Hepatocyte (in vitro differentiated cells): Measurements from ENCODE around the gene FLYWCH1. TPM values are rescaled to one million over a fixed set of nuclear protein-coding genes. Genes with fewer than 3 reads are reported as not detected.

Source experiments
- DNase-seq: peaks from one replicate; pipeline ENCODE4 v3.0.0-alpha.2; 2016; ENCODE audit warnings: low spot score
- H2AFZ ChIP-seq: fragments of 200-600 bp; sonication (generic); 2 replicates; pipeline ENCODE4 v1.6.0; 2016; ENCODE audit warnings: antibody characterized with exemption, mild to moderate bottlenecking
- H3K27ac ChIP-seq: fragments of 200-600 bp; sonication (generic); 2 replicates; pipeline ENCODE4 v1.5.1; 2016; ENCODE audit warnings: mild to moderate bottlenecking
- H3K27me3 ChIP-seq: fragments of 200-600 bp; sonication (generic); 2 replicates; pipeline ENCODE4 v1.6.1; 2016
- H3K36me3 ChIP-seq: fragments of 200-600 bp; sonication (generic); replicated peaks from 2 replicates; pipeline ENCODE4 v1.5.1; 2016; ENCODE audit warnings: low read depth; ENCODE audit not compliant: insufficient read depth
- H3K4me1 ChIP-seq: fragments of 200-600 bp; sonication (generic); 2 replicates; pipeline ENCODE4 v1.5.1; 2016; ENCODE audit warnings: mild to moderate bottlenecking, moderate library complexity; ENCODE audit not compliant: insufficient read depth
- H3K4me2 ChIP-seq: fragments of 200-600 bp; sonication (generic); 2 replicates; pipeline ENCODE4 v1.6.0; 2016
- H3K4me3 ChIP-seq: fragments of 200-600 bp; sonication (generic); 2 replicates; pipeline ENCODE4 v1.5.1; 2016; ENCODE audit warnings: mild to moderate bottlenecking
- H3K79me2 ChIP-seq: fragments of 200-600 bp; sonication (generic); 2 replicates; pipeline ENCODE4 v1.6.0; 2017; ENCODE audit warnings: mild to moderate bottlenecking
- H3K9me2 ChIP-seq: fragments of 200-600 bp; sonication (generic); replicated peaks from 2 replicates; pipeline ENCODE4 v1.6.0; 2017; ENCODE audit warnings: mild to moderate bottlenecking; ENCODE audit not compliant: insufficient read depth
- H3K9me3 ChIP-seq: fragments of 200-600 bp; sonication (generic); 2 replicates; pipeline ENCODE4 v1.5.1; 2016; ENCODE audit warnings: low read depth, mild to moderate bottlenecking
- H4K20me1 ChIP-seq: fragments of 200-600 bp; sonication (generic); 2 replicates; pipeline ENCODE4 v1.6.0; 2016; ENCODE audit warnings: mild to moderate bottlenecking; ENCODE audit not compliant: insufficient read depth, poor library complexity, severe bottlenecking
- EZH2 ChIP-seq: fragments of 200-600 bp; sonication (generic); IDR thresholded peaks from 2 replicates; pipeline ENCODE4 v1.6.1; 2016; ENCODE audit warnings: antibody characterized with exemption, mild to moderate bottlenecking, borderline replicate concordance
- EZH2phosphoT487 ChIP-seq: fragments of 200-600 bp; sonication (generic); IDR thresholded peaks from one replicate; pipeline ENCODE4 v1.6.1; 2018; ENCODE audit warnings: antibody characterized with exemption, mild to moderate bottlenecking, low read depth, moderate library complexity; ENCODE audit not compliant: unreplicated experiment, severe bottlenecking
- WGBS: methylation state at CpG from one replicate; pipeline ENCODE4 v1.1.6; 2016; ENCODE audit warnings: low lambda C conversion rate; ENCODE audit errors: missing lambda C conversion rate; 5-methylcytosine and 5-hydroxymethylcytosine counted together
- polyA plus RNA-seq: library from polyadenylated mRNA; unstranded; fragments of >200 nt; fragmentation: Nextera tagmentation; extraction: Ambion mirVana; gene quantifications from 2 replicates; pipeline ENCODE4 v1.2.1, GENCODE V29; 2016
- total RNA-seq: library from RNA; depleted of rRNA; stranded (reverse); fragments of >200 nt; gene quantifications from 2 replicates; pipeline ENCODE4 v1.2.3, GENCODE V29; 2014
- TF ChIP-seq, protein P1 (sequence below): fragments of 200-600 bp; sonication (generic); IDR thresholded peaks from 2 replicates; pipeline ENCODE4 v1.5.1; 2016; ENCODE audit warnings: antibody characterized with exemption, mild to moderate bottlenecking; ENCODE audit not compliant: poor library complexity

FLYWCH1 gene
- total and polyA plus RNA-seq, 2 experiments from 2014 or later: 11.7 to 16.9 TPM

DNA sequence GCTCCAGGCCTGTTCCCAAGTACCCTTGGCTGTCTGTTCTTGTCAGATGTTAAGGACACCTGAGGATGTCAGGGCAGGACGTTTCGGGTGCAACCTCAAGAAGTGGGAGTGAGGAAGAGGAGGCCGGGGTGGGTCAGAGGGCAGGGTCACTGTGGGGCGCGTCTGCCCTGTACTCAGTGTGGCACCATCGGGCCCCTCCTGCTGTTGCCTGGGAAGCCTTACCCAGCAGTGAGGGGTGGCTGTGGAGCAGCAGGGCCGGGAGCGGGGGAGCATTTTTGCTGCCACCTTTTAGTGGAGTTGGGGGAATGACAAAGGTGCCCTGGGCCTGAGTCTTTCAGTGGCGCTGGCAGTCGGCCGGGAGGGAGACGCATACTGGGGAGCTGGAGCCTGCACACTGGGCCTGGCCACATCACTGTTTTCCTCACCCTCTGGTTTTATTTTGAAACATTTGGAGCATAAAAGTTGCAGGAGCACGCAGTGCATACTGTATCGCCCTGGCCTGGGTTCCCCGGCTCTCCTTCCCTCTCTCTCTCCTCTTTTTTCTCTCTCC lies 11.1 kb upstream of the FLYWCH1 start:
- DNase-seq: no peak
- Histone ChIP-seq H3K9me3 (no peaks in the 10 kb centered on the region), H3K4me1 (peaks cover 13% of the 10 kb centered on the region), H2AFZ (no peak overlapping the region), H3K27me3 (no peaks in the 10 kb centered on the region), H3K79me2 (no peaks in the 10 kb centered on the region), H3K9me2 (no peaks in the 10 kb centered on the region), H3K36me3 (no peaks in the 10 kb centered on the region), H3K4me3 (no peak overlapping the region), H3K27ac (no peak overlapping the region), H3K4me2 (no peak overlapping the region), H4K20me1 (no peaks in the 10 kb centered on the region)
- TF ChIP-seq EZH2 (no peak), EZH2phosphoT487 (no peak)
- TF ChIP-seq, protein P1, sequence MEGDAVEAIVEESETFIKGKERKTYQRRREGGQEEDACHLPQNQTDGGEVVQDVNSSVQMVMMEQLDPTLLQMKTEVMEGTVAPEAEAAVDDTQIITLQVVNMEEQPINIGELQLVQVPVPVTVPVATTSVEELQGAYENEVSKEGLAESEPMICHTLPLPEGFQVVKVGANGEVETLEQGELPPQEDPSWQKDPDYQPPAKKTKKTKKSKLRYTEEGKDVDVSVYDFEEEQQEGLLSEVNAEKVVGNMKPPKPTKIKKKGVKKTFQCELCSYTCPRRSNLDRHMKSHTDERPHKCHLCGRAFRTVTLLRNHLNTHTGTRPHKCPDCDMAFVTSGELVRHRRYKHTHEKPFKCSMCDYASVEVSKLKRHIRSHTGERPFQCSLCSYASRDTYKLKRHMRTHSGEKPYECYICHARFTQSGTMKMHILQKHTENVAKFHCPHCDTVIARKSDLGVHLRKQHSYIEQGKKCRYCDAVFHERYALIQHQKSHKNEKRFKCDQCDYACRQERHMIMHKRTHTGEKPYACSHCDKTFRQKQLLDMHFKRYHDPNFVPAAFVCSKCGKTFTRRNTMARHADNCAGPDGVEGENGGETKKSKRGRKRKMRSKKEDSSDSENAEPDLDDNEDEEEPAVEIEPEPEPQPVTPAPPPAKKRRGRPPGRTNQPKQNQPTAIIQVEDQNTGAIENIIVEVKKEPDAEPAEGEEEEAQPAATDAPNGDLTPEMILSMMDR: no peak
- WGBS: 96% methylated on average over 15 of the region's 15 CpGs

DNA sequence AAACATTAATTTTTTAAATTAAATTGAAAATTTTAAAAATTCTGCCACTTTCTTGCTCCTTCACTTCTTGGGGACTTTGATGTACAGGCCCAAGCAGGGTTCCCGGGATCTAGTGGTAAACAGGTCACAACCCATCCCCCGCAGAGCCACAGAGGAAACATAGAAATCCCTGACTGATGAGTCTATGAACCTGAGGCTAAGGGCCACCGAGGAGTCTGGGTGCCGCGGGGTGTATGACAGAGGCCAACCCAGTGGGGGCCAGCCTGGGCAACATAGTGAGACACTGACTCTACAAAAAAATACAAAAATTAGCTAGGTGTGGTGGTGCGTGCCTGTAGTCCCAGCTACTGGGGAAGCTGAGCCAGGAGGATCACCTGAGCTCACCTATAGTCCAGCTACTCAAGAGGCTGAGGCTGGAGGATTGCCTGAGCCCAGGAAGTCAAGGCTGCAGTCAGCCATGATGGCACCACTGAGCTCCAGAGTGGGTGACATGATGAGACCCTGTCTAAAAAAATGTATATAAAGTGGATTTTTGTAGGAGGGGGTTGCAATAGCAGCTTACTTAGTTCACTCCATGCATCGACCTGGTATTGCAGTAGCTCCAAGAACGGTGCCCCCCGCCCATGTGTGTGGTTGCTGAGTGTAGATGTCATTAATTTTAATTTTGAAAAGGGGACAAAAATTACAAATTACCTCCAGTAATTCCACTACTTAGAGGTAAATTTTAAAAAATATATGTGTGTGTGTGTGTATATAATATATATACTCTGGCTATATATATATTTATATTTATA lies 9.2 kb upstream of the FLYWCH1 start:
- Histone ChIP-seq H3K27me3 (no peaks in the 10 kb centered on the region), H3K36me3 (no peaks in the 10 kb centered on the region), H3K27ac (no peak overlapping the region), H3K9me2 (no peaks in the 10 kb centered on the region), H3K4me3 (no peak overlapping the region), H3K4me1 (peaks cover 13% of the 10 kb centered on the region), H2AFZ (no peak overlapping the region), H4K20me1 (no peaks in the 10 kb centered on the region), H3K79me2 (no peaks in the 10 kb centered on the region), H3K9me3 (no peaks in the 10 kb centered on the region), H3K4me2 (no peak overlapping the region)
- no peak for DNase-seq
- TF ChIP-seq EZH2phosphoT487 (no peak), EZH2 (no peak)
- TF ChIP-seq, protein P1: no peak
- whole genome bisulfite sequencing: 94% methylated on average over 9 of the region's 9 CpGs

DNA sequence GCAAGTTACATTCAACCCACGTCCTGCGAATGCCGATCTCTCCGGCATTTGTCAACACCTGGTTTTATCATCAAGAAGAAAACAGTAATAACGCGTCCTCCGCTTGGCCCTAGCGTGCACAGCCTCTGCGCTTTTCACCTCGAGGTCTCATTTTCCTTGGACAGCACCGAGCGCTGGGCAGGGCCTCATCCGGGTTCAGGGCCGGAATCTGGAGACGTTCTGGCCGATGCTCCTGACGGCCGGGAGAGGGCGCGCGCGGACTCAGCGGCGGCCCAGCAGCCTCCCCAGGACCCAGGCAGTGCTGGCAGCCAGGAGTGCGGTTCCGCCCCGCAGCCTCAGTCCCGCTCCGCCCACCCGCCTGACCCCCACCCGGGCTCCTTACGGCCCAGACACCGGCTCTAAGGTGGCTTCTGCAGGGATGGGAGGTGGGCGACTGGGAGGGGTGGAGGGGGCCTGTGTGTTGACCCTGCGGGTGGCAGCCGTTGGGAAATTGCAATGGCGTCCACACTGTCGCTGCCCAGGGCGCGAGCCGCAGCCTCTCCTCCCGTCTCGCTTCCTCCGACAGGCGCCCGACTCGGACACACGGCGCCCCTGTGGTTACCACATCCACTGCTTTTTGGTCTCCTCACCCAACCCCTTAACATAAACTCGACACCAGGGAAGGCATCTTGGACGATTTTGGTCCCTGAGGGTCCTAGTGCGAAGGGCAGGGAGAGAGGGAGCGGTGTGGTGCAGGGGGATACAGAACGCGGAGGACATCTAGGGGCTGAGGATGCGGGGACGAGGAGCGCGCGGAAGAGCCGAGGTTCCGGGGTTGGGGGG lies 7.4 kb upstream of the FLYWCH1 start:
- peak; percentile 94 for DNase-seq
- Histone ChIP-seq H3K27me3 (no peaks in the 10 kb centered on the region), H3K4me3 (peak overlapping the region; percentile 80), H3K4me2 (peak overlapping the region; percentile 89), H3K9me2 (no peaks in the 10 kb centered on the region), H4K20me1 (no peaks in the 10 kb centered on the region), H2AFZ (peak overlapping the region; percentile 72), H3K27ac (peak overlapping the region; percentile 90), H3K9me3 (no peaks in the 10 kb centered on the region), H3K4me1 (peaks cover 7% of the 10 kb centered on the region), H3K79me2 (no peaks in the 10 kb centered on the region), H3K36me3 (no peaks in the 10 kb centered on the region)
- no peak for TF ChIP-seq EZH2
- no peak for TF ChIP-seq EZH2phosphoT487
- TF ChIP-seq, protein P1: peak; percentile 93
- 2% methylated on average over 50 of the region's 62 CpGs for WGBS
